ENCODE measurements around the gene LGALS1. TPM values are rescaled to one million over a fixed set of nuclear protein-coding genes. Genes with fewer than 3 reads are reported as not detected.

Gene LGALS1
- total RNA-seq, 1 experiment from 2014 or later = 269 TPM

GRCh38 chr22:37672920-37673455, 2.4 kb upstream of the LGALS1 start:
- CTCF ChIA-PET = no interaction called here
- Histone ChIP-seq H3K36me3 (ENCODE audit: insufficient read depth, low read length, poor library complexity, severe bottlenecking) (no peaks in the 10 kb centered on the region), H3K4me1 (ENCODE audit: insufficient read depth, low read length, poor library complexity, severe bottlenecking) (peaks cover 24% of the 10 kb centered on the region), H3K4me3 (ENCODE audit: low read depth, low read length, poor library complexity, severe bottlenecking) (no peak overlapping the region), H3K27ac (ENCODE audit: low read depth, low read length, poor library complexity, severe bottlenecking) (no peak overlapping the region), H3K9me3 (ENCODE audit: low read depth, low read length, poor library complexity, severe bottlenecking) (no peaks in the 10 kb centered on the region), H3K27me3 (replicated peaks; ENCODE audit: insufficient read depth, low read depth, low read length, poor library complexity) (no peaks in the 10 kb centered on the region)
- no TSS peak for BruUV-seq (replicated peaks)
- POLR2A ChIA-PET (ENCODE audit: low non-redundant PET) = no interaction called here
- DNase-seq (ENCODE audit: low spot score) = no peak
- TF ChIP-seq EZH2 (IDR thresholded peaks at IDR 0.05; ENCODE audit: borderline replicate concordance, low read depth, low read length, poor library complexity, severe bottlenecking) (no peak), CTCF (conservative IDR thresholded peaks at IDR 0.05; ENCODE audit: low read depth, low read length) (no peak)
- intact Hi-C loops (cut with micrococcal nuclease; ENCODE audit: unreplicated experiment) = no loop called here

GRCh38 chr22:37674248-37674647, 1.2 kb upstream of the LGALS1 start:
- POLR2A ChIA-PET (ENCODE audit: low non-redundant PET) = no interaction called here
- Histone ChIP-seq H3K27me3 (replicated peaks; ENCODE audit: insufficient read depth, low read depth, low read length, poor library complexity) (no peaks in the 10 kb centered on the region), H3K27ac (ENCODE audit: low read depth, low read length, poor library complexity, severe bottlenecking) (no peak overlapping the region), H3K4me3 (ENCODE audit: low read depth, low read length, poor library complexity, severe bottlenecking) (no peak overlapping the region), H3K4me1 (ENCODE audit: insufficient read depth, low read length, poor library complexity, severe bottlenecking) (peaks cover 24% of the 10 kb centered on the region), H3K36me3 (ENCODE audit: insufficient read depth, low read length, poor library complexity, severe bottlenecking) (no peaks in the 10 kb centered on the region), H3K9me3 (ENCODE audit: low read depth, low read length, poor library complexity, severe bottlenecking) (no peaks in the 10 kb centered on the region)
- DNase-seq (ENCODE audit: low spot score) = no peak
- TF ChIP-seq EZH2 (IDR thresholded peaks at IDR 0.05; ENCODE audit: borderline replicate concordance, low read depth, low read length, poor library complexity, severe bottlenecking) (no peak), CTCF (conservative IDR thresholded peaks at IDR 0.05; ENCODE audit: low read depth, low read length) (no peak)
- CTCF ChIA-PET = no interaction called here
- intact Hi-C loops (cut with micrococcal nuclease; ENCODE audit: unreplicated experiment) = no loop called here
- no TSS peak for BruUV-seq (replicated peaks)

GRCh38 chr22:37675930-37676735, 697 bp downstream of the LGALS1 start:
- Histone ChIP-seq H3K27me3 (replicated peaks; ENCODE audit: insufficient read depth, low read depth, low read length, poor library complexity) (no peaks in the 10 kb centered on the region), H3K4me3 (ENCODE audit: low read depth, low read length, poor library complexity, severe bottlenecking) (peak overlapping the region; percentile 59), H3K9me3 (ENCODE audit: low read depth, low read length, poor library complexity, severe bottlenecking) (no peaks in the 10 kb centered on the region), H3K36me3 (ENCODE audit: insufficient read depth, low read length, poor library complexity, severe bottlenecking) (no peaks in the 10 kb centered on the region), H3K27ac (ENCODE audit: low read depth, low read length, poor library complexity, severe bottlenecking) (peak overlapping the region; percentile 92), H3K4me1 (ENCODE audit: insufficient read depth, low read length, poor library complexity, severe bottlenecking) (peaks cover 24% of the 10 kb centered on the region)
- BruUV-seq (replicated peaks) = TSS peak; percentile 44
- no peak for TF ChIP-seq CTCF (conservative IDR thresholded peaks at IDR 0.05; ENCODE audit: low read depth, low read length)
- no peak for TF ChIP-seq EZH2 (IDR thresholded peaks at IDR 0.05; ENCODE audit: borderline replicate concordance, low read depth, low read length, poor library complexity, severe bottlenecking)
- intact Hi-C loops (cut with micrococcal nuclease; ENCODE audit: unreplicated experiment) = loop anchor here (5.0 kb wide), 1 partner anchor 126 kb away; no protein-coding TSS in a partner anchor
- ChIA-PET CTCF (interaction anchor here (0.6 to 1.4 kb wide), 2 partner anchors 33 to 35 kb away, joined by 4 read pairs; no protein-coding TSS in a partner anchor), POLR2A (ENCODE audit: low non-redundant PET) (interaction anchor here (0.5 to 0.7 kb wide), 4 partner anchors 15 to 190 kb away, joined by 3 to 8 read pairs (median 4); no protein-coding TSS in a partner anchor)
- DNase-seq (ENCODE audit: low spot score) = no peak

Measured in A673 (cell line).